Measurements from ENCODE around the gene NCR3LG1. TPM values are rescaled to one million over a fixed set of nuclear protein-coding genes. Genes with fewer than 3 reads are reported as not detected.
"Not testable (repeated sequence)": the region's sequence is repeated elsewhere in the genome, so short reads cannot be mapped to it uniquely, and the experiment has no call there.

The NCR3LG1 gene
- total RNA-seq, 4 donors from 2014 or later: 4.6 to 6.5 (median 5.3) TPM

DNA sequence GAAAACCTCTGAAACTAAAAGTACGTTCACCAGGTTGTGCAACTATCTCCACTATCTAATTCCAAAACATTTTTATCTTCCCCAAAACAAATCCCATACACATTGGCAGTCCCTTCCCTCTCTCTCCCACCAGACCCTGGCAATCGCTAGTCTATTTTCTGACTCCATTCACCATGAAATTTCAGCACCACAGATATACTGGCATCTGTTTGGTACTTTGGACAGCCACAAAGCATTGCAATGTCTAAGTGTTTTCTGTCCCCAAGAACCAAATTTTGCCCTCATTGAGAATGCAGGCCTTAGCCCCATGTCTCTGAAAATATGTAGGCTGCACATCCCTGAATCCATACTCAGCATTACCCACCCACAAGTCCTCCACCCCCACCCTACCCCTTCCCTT lies 64.9 kb downstream of the NCR3LG1 start:
- WGBS, 2 donors: 66 to 78% methylated on average over 2 of the region's 2 CpGs
- H3K4me3 ChIP-seq (ENCODE audit: low read depth, poor library complexity, severe bottlenecking): no peak overlapping the region
- DNase-seq (ENCODE audit: low spot score in 2 of 2): no peak
- no peak for TF ChIP-seq POLR2A (IDR thresholded peaks at IDR 0.05)
- TF ChIP-seq, protein P1, sequence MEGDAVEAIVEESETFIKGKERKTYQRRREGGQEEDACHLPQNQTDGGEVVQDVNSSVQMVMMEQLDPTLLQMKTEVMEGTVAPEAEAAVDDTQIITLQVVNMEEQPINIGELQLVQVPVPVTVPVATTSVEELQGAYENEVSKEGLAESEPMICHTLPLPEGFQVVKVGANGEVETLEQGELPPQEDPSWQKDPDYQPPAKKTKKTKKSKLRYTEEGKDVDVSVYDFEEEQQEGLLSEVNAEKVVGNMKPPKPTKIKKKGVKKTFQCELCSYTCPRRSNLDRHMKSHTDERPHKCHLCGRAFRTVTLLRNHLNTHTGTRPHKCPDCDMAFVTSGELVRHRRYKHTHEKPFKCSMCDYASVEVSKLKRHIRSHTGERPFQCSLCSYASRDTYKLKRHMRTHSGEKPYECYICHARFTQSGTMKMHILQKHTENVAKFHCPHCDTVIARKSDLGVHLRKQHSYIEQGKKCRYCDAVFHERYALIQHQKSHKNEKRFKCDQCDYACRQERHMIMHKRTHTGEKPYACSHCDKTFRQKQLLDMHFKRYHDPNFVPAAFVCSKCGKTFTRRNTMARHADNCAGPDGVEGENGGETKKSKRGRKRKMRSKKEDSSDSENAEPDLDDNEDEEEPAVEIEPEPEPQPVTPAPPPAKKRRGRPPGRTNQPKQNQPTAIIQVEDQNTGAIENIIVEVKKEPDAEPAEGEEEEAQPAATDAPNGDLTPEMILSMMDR (IDR thresholded peaks at IDR 0.05): no peak
- intact Hi-C loops (cut with DNase I; ENCODE audit: low total_unique reads): no loop called here

DNA sequence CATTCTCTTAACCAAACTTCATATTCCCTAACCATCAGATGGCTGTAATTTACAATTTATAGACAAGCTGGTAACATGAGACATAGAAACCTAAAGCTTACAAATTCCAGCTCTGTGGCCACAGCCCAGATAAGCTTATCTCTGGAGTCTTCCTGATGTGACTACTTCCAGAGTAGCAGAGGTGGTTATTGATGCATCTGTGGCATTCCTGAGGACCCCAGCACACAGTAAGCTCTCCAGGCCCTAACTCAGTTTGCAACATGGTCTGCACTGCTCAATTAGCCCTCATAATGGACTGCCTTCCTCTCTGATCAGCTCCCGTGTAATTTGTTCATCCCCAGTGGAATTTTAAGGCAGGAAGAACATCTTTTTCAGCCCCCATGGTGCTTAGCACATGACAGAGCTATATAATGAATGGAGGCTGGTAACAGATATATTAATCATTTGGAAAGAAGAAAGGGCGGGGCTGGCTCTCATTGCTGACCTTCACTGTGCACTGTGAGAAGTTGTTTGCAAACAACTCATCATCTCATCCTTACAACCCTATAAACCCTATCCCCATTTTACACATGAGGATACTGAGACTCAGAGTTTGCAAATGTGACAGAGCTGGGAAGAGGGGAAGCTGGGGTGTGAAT lies 67.0 kb downstream of the NCR3LG1 start:
- whole genome bisulfite sequencing, 2 donors: 48 to 60% methylated on average over 2 of the region's 2 CpGs
- no peak for TF ChIP-seq POLR2A (IDR thresholded peaks at IDR 0.05)
- TF ChIP-seq, protein P1 (IDR thresholded peaks at IDR 0.05): no peak
- intact Hi-C loops (cut with DNase I; ENCODE audit: low total_unique reads): no loop called here
- H3K4me3 ChIP-seq (ENCODE audit: low read depth, poor library complexity, severe bottlenecking): no peak overlapping the region
- DNase-seq (ENCODE audit: low spot score in 2 of 2): no peak

DNA sequence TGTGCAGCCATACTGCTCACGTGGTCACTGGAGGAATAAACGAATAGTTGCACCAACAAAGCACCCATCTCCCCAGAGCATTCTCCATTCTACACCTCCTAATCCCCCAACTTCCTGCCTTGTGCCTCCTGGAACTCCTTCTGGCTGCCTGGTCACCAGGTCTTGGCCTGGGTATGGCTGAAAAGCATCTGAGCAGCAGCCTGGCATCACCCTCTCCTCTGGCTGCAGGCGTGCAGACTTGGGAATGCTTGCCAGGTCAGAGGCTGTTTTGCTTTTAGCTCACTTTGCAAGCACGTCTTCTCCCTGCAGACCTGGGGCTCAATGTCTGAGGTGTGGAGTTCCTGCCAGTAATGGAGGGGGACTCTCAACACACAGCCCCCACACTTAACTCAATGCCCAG lies 70.2 kb downstream of the NCR3LG1 start:
- TF ChIP-seq, protein P1 (IDR thresholded peaks at IDR 0.05): no peak
- no peak for TF ChIP-seq POLR2A (IDR thresholded peaks at IDR 0.05)
- DNase-seq (ENCODE audit: low spot score in 2 of 2): no peak
- H3K4me3 ChIP-seq (ENCODE audit: low read depth, poor library complexity, severe bottlenecking): no peak overlapping the region
- WGBS, 2 donors: 51 to 52% methylated on average over 4 of the region's 4 CpGs
- intact Hi-C loops (cut with DNase I; ENCODE audit: low total_unique reads): no loop called here

DNA sequence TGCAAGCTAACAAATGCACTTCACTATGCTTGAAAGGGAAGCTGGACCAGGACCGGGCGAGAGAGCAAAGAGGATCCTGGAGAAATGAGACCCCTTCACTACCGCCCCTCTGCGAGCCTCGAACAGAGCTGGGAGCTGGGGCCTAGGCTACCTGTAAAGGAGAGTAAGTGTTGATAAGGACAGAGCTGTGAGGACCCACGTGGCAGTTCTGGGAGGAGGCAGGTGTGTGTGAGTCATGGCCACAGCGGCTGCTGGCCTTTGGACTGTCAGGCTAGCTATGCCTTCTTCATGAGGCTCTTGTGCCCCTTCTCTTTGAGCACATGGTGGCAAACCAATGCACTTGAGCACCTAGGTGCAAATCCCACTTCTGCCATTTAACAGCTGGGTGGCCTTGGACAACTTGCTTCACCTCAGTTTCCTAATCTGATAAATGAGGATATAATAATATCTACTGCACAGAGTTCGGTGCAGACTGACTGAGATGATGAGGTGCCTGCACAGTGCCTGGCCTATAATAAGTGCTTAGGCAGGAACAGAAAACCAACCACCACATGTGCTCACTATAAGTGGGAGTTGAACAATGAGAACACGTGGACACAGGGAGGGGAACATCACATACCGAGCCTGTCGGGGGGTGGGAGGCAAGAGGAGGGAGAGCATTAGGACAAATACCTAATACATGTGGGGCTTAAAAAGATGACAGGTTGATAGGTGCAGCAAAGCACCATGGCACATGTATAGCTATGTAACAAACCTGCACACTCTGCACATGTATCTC lies 72.1 kb downstream of the NCR3LG1 start:
- TF ChIP-seq POLR2A (IDR thresholded peaks at IDR 0.05): no peak
- TF ChIP-seq, protein P1 (IDR thresholded peaks at IDR 0.05): no peak
- intact Hi-C loops (cut with DNase I; ENCODE audit: low total_unique reads): no loop called here
- no peak for DNase-seq (ENCODE audit: low spot score in 2 of 2)
- no peak overlapping the region for H3K4me3 ChIP-seq (ENCODE audit: low read depth, poor library complexity, severe bottlenecking)
- 77 to 81% methylated on average over 11 of the region's 11 CpGs for WGBS, 2 donors

DNA sequence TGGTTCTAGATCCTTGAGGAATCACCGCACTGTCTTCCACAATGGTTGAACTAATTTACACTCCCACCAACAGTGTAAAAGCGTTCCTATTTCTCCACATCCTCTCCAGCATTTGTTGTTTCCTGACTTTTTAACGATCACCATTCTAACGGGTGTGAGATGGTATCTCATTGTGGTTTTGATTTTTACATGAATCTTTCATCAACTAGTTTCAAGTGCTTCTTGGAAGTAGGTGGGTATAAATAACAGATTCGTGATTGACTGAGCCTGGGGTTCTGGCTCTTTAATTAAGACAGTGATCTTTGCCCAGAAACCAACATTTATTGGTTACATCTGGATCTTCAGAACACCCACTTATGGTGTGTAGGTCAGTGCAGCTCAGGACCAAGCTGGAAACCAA lies 74.6 kb downstream of the NCR3LG1 start:
- intact Hi-C loops (cut with DNase I; ENCODE audit: low total_unique reads); DNase-seq (ENCODE audit: low spot score in 2 of 2); H3K4me3 ChIP-seq (ENCODE audit: low read depth, poor library complexity, severe bottlenecking): not testable (repeated sequence)
- 55 to 58% methylated on average over 5 of the region's 5 CpGs for WGBS, 2 donors

Other genes with a start within 250 kb of the NCR3LG1 start
- 10 to 100 TPM; 30.5 to 46.7 (median 40.8) TPM for gene PIK3C2A, start 143.8 kb upstream of the NCR3LG1 start, total RNA-seq
- 10 to 100 TPM; 13.1 to 27.1 (median 17.9) TPM for gene NUCB2, start 75.1 kb upstream of the NCR3LG1 start, total RNA-seq
- gene KCNJ11, start 36.9 kb downstream of the NCR3LG1 start, total RNA-seq: 10 to 100 TPM in 1 of 4 donors, 1 to 10 TPM in 3; 2.0 to 20.5 (median 4.7) TPM
- gene ABCC8, start 125.0 kb downstream of the NCR3LG1 start, total RNA-seq: under 1 TPM in 3 of 4 donors, not detected in 1; 0.11 to 0.34 (median 0.26) TPM
- 1 to 10 TPM in 1 of 4 donors, under 1 TPM in 1, not detected in 2; 0.29 to 3.2 TPM for gene USH1C, start 192.6 kb downstream of the NCR3LG1 start, total RNA-seq
- not detected for gene OTOG, start 195.5 kb downstream of the NCR3LG1 start, total RNA-seq